T-helper 1 cell treated with Interleukin-12 subunit alpha and Interleukin-12 subunit beta and Interleukin-4 antibody, amounts not matched to agents 30 μg/mL and 1 μg/mL, for 36 hours (primary cell): ENCODE results near the gene CSRP3.

ENCODE experiments used
- H3K27ac Mint-ChIP-seq: one replicate; pipeline ENCODE4 v1.8.0; 2021; ENCODE audit warnings: mild to moderate bottlenecking, mixed read lengths
- H3K27me3 Mint-ChIP-seq: one replicate; pipeline ENCODE4 v1.8.0; 2021; ENCODE audit warnings: low read depth, mixed read lengths
- H3K36me3 Mint-ChIP-seq: one replicate; pipeline ENCODE4 v1.8.0; 2021; ENCODE audit warnings: low read depth, mixed read lengths
- H3K4me1 Mint-ChIP-seq: one replicate; pipeline ENCODE4 v1.8.0; 2021; ENCODE audit warnings: low read depth, mixed read lengths
- H3K4me3 Mint-ChIP-seq: one replicate; pipeline ENCODE4 v1.8.0; 2021; ENCODE audit warnings: mild to moderate bottlenecking, moderate library complexity, mixed read lengths
- H3K9me3 Mint-ChIP-seq: one replicate; pipeline ENCODE4 v1.8.0; 2021; ENCODE audit warnings: mixed read lengths

CSRP3 gene

DNA sequence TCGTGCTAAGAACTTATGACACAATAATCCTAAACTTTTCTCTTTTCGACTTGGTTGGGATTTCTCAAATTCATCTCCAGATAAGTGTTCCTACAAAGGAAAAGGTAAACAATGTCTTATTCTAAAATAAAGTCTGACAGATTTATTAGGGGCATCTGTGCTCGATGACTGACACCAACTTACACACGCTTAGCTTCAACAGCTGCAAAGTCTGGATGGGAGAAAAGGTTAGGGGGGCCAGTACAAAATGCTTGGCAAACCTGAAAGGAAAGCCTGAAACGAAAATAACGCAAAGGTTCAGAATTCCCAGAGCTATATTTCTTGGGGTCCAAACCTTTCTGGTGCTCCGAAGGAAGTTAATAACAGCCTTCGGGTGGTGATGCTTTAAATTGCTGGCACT is 35.6 kb upstream of the CSRP3 start:
- Mint-ChIP-seq H3K4me3 (no peak overlapping the region), H3K9me3 (no peaks in the 10 kb centered on the region), H3K4me1 (peaks cover 21% of the 10 kb centered on the region), H3K27ac (no peak overlapping the region), H3K27me3 (peaks cover 5% of the 10 kb centered on the region), H3K36me3 (peaks cover 34% of the 10 kb centered on the region)

DNA sequence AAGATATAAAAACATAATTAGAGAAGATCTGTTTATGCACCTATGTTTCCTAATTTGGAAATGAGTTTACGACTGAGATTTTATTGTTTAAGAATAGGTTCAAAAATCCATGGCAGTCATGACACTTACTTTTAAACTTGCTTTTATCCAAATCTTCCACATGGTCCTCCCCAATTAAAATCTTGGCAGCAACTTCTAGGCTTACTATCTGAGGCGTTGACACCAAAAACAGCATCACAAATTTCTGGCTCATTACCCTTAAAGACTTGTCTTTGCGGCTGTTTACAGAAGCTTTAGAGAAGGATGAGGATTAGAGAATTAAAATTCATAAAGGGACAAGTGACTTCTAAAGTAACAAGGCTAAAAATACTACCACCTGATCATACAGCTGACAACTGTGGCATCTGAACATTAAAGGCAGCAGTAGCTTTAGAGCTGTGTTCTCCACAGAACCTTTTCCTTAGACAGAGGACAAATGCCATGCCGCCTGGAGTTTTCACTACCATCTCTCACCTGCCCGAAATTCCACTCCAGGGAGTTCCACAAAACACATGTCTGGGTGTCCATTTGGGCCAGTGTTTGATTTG is 32.5 kb upstream of the CSRP3 start:
- Mint-ChIP-seq H3K27me3 (no peaks in the 10 kb centered on the region), H3K27ac (no peak overlapping the region), H3K4me1 (peaks cover 27% of the 10 kb centered on the region), H3K36me3 (peaks cover 54% of the 10 kb centered on the region), H3K4me3 (no peak overlapping the region), H3K9me3 (no peaks in the 10 kb centered on the region)

DNA sequence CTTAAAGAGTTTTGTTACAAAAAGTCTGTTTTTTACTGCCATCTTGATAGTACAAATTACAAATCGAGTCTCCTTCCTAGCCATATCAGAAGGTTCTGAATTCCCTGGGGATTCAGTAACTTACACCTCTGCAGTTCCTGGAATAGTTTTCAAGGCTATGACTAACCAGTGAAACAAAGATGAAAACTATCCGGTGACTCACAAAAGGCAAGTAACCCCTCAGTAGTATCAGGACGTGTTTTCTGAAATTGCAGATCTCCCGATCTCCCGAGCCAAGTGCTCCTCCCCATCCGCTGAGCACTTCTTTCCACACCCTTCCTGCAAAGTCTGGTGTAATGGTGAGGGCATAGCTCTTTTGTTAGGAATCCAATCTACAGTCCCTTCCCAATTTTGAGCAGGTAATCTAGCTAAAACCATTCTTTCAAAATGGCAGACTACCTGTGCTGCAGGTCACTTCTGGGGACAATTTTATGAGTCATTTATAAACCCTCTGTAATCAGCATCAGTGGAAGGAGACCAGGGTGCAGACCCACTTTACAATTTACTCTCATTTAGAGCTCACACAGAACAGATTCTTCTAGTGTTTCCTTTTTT is 31.2 kb upstream of the CSRP3 start:
- H3K9me3 Mint-ChIP-seq: no peaks in the 10 kb centered on the region
- H3K36me3 Mint-ChIP-seq: peaks cover 51% of the 10 kb centered on the region
- no peak overlapping the region for H3K4me3 Mint-ChIP-seq
- H3K27me3 Mint-ChIP-seq: no peaks in the 10 kb centered on the region
- H3K27ac Mint-ChIP-seq: no peak overlapping the region
- H3K4me1 Mint-ChIP-seq: peaks cover 16% of the 10 kb centered on the region

DNA sequence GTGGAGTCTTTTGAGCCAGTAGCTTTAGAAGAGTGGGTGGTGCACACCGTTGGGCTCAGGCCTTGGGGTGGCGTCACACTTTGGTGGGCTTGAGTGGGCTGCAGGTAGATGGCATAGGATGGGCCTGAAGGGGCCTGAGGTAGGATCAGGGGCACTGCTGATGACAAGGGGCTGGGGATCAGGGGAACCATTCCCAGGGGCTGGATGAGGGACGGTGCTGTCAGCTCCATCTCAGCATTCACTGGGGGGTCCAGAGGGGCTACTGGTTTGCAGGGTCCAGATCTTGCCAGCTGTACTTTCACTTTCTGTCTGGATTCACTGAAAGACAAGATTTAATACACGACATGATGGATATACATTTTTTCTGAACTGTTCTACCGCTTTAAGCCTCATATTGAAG is 27.9 kb upstream of the CSRP3 start:
- no peaks in the 10 kb centered on the region for H3K27me3 Mint-ChIP-seq
- peaks cover 13% of the 10 kb centered on the region for H3K4me1 Mint-ChIP-seq
- no peaks in the 10 kb centered on the region for H3K9me3 Mint-ChIP-seq
- peak overlapping the region; percentile 15 for H3K27ac Mint-ChIP-seq
- peaks cover 57% of the 10 kb centered on the region for H3K36me3 Mint-ChIP-seq
- no peak overlapping the region for H3K4me3 Mint-ChIP-seq

DNA sequence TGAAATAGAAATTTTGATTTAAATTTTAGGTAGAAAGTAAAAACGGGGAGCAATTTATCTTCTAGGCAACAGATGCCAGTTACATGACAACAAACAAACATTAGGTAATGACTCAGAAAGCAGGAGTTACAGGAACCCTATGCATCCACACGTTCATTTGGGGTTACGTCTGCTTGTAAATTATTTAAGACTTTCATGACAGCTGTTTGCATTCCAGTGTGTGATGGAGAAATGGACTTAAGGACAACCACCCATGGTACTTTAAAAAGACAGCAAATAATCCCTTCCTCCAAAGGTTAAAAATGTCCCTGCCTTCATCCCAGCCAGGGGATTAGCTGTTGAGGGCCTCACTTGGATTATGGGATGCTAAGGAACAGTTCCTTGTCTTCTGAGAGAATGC is 27.2 kb upstream of the CSRP3 start:
- peaks cover 13% of the 10 kb centered on the region for H3K4me1 Mint-ChIP-seq
- peaks cover 56% of the 10 kb centered on the region for H3K36me3 Mint-ChIP-seq
- H3K9me3 Mint-ChIP-seq: no peaks in the 10 kb centered on the region
- no peaks in the 10 kb centered on the region for H3K27me3 Mint-ChIP-seq
- no peak overlapping the region for H3K27ac Mint-ChIP-seq
- H3K4me3 Mint-ChIP-seq: no peak overlapping the region

DNA sequence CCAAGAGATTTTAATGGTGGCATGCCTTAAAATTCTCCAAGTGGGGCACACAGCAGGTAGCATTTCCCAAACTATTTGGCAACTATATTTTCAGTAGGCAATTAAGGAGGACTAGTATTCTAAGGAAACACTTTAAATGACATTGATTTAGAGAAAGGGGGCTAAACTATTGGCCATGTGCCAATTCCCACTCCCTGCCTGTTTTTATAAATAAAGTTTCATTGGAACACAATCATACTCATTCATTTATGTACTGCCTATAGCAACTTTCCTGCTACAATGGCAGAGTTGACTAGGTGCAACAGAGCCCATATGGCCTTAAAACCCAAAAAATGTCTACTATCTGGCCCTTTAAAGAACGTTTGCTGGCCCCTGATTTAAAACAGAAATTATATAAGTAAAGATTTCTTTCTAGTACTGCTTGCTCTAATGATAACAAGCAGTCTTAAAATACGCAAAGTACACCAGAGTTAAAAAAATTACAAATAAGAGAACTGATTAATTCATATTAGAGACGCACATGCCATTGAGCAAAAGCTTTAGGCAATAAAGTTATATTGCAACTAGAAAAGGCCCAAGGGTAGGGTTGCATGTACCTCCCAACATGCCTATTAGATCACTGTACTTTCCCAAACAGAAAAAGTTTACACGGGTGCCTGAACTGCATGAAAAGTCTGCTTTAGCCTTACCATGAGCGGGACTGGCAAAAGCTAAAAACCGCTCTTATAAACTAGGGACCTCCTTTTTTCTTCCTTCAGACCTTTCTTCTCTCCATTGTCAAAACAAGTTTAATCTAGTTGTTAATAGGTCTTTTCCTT is 24.8 kb upstream of the CSRP3 start:
- Mint-ChIP-seq H3K27ac (no peak overlapping the region), H3K4me1 (peaks cover 16% of the 10 kb centered on the region), H3K4me3 (no peak overlapping the region), H3K27me3 (no peaks in the 10 kb centered on the region), H3K9me3 (peaks cover 6% of the 10 kb centered on the region), H3K36me3 (peaks cover 54% of the 10 kb centered on the region)

DNA sequence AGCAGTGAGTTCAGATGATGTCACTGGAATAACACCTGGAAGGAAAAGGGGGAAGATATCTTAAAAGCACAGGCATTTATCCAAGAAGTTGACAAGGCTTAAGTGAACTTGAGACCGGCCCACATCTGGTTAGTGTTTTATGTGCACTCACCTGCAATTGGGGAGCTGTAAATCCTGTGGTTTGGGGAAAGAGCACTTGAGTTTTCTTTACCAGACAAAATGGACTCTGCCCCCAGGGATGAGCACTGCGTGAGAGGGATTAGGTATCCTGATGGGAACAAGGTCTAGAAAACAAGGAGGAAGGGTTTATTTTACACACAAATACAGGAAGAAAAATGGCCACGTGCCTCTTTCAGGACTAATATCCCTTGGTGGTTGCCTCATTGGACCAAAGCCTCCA is 23.8 kb upstream of the CSRP3 start:
- H3K27ac Mint-ChIP-seq: no peak overlapping the region
- H3K4me1 Mint-ChIP-seq: peaks cover 14% of the 10 kb centered on the region
- no peak overlapping the region for H3K4me3 Mint-ChIP-seq
- peaks cover 48% of the 10 kb centered on the region for H3K36me3 Mint-ChIP-seq
- H3K9me3 Mint-ChIP-seq: peaks cover 6% of the 10 kb centered on the region
- H3K27me3 Mint-ChIP-seq: no peaks in the 10 kb centered on the region

DNA sequence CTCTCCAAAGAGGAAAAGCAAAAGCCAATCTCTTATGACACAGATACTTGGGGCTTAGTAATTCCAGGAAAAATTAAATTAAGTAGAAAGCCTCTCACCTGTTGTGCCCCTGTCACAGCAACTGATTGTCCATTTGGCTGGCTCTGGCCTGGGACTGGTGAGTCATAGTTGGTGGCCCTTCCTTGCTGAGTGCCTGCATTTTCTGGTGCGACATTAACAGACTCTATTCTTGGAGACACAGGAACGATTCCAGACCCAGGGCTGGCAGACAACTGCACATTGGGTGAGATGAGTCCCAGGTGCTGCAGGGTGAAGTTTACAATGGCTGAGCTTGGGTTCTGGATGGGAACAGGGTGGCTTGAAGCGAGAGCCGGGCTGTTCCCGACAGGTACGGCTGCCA is 23.3 kb upstream of the CSRP3 start:
- no peaks in the 10 kb centered on the region for H3K27me3 Mint-ChIP-seq
- H3K36me3 Mint-ChIP-seq: peaks cover 44% of the 10 kb centered on the region
- no peak overlapping the region for H3K27ac Mint-ChIP-seq
- H3K4me3 Mint-ChIP-seq: no peak overlapping the region
- H3K4me1 Mint-ChIP-seq: peaks cover 10% of the 10 kb centered on the region
- H3K9me3 Mint-ChIP-seq: peaks cover 6% of the 10 kb centered on the region

DNA sequence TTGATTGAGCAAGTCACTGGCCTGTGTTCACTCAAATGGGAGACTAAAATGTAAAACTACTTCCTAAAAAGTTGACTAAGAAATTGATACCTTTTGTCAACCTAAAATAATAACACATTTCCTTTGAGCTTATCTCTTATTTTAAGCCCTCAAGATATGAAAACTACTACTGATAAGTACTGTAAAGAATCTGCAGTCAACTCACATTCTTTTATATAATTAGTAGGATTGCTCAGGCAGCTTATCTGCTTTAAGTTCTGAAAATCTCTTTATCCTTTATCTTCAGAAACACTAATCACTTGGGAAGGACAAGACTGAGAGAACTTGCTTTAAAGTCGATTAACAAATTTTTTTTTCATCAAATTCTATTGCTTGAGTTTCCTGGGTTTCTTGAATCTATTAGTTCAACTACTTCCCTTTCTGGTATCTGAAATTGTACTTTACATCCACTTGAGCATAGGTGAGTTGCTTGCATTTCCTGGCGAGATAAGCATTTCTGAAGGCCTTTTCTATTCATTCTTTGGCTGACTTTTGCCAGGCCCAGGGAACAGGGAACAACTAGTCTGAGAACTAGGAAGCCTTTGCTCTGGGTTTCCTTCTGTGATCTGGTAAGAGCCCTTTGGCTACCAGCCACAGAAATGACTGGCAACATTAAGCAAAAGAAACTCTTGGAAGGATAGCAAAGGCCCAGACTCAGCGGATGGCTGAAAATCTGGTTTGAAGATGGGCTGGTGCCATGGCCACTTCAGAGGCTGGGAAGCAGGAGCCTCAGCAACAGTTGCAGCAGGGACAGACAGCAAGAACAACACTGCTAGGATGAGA is 19.3 kb upstream of the CSRP3 start:
- no peak overlapping the region for H3K4me3 Mint-ChIP-seq
- peaks cover 3% of the 10 kb centered on the region for H3K4me1 Mint-ChIP-seq
- H3K27ac Mint-ChIP-seq: no peak overlapping the region
- H3K9me3 Mint-ChIP-seq: peaks cover 6% of the 10 kb centered on the region
- H3K36me3 Mint-ChIP-seq: peaks cover 22% of the 10 kb centered on the region
- no peaks in the 10 kb centered on the region for H3K27me3 Mint-ChIP-seq

DNA sequence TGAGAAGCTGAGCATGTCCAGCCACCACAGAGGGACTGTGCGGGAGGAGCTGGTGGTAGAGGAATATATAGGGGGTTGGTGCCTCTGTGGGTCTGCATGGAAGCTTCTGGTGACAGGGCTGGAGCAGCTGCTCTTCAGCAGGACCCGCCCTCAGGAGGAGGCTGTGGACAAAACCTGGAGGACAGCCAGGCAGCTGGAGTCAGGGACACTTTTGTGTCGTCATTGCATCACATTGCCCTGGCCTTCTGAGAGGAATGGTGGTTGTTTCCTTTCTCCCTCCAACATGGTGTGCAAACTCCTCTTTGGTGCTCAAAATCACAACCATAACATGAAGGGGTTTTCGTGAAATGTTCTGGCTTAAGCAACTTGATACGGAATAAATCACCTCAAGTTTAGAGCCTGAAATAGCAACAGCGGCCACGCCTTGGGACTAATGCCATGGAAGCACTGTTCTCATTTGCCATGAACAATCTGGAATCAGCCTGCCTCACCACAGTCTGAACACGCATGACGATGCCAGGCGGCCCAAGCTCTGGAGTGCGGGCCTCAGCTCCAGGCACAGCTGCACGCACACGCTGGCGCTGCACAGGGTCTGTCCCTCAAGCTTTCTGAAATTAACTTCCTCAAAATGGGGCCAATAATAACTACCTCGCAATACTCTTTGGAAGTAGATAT is 17.1 kb upstream of the CSRP3 start:
- no peak overlapping the region for H3K4me3 Mint-ChIP-seq
- H3K36me3 Mint-ChIP-seq: peaks cover 4% of the 10 kb centered on the region
- no peak overlapping the region for H3K27ac Mint-ChIP-seq
- H3K4me1 Mint-ChIP-seq: peaks cover 3% of the 10 kb centered on the region
- peaks cover 8% of the 10 kb centered on the region for H3K27me3 Mint-ChIP-seq
- H3K9me3 Mint-ChIP-seq: peaks cover 6% of the 10 kb centered on the region

DNA sequence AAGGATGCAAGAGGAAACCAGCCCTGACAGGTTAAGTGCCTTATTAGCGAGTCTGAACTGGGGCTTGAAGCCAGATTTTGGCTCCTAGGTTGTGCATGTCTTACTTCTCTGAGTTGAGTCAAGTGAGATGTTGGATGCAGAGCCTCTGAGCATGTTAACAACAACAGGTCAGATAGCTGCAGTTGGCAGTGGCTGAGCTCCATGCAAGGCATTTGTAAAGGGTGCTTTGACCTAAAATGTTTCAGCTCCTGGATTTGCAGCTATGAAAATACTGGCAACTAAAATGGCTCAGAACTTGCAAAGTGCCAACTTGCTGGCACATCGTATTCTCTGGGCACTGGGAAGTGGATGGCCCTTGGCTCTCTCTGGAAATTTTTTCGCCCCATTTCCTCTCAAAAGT is 16.4 kb upstream of the CSRP3 start:
- Mint-ChIP-seq H3K27me3 (peaks cover 15% of the 10 kb centered on the region), H3K4me3 (no peak overlapping the region), H3K36me3 (peaks cover 4% of the 10 kb centered on the region), H3K27ac (no peak overlapping the region), H3K9me3 (peaks cover 6% of the 10 kb centered on the region), H3K4me1 (peaks cover 3% of the 10 kb centered on the region)

DNA sequence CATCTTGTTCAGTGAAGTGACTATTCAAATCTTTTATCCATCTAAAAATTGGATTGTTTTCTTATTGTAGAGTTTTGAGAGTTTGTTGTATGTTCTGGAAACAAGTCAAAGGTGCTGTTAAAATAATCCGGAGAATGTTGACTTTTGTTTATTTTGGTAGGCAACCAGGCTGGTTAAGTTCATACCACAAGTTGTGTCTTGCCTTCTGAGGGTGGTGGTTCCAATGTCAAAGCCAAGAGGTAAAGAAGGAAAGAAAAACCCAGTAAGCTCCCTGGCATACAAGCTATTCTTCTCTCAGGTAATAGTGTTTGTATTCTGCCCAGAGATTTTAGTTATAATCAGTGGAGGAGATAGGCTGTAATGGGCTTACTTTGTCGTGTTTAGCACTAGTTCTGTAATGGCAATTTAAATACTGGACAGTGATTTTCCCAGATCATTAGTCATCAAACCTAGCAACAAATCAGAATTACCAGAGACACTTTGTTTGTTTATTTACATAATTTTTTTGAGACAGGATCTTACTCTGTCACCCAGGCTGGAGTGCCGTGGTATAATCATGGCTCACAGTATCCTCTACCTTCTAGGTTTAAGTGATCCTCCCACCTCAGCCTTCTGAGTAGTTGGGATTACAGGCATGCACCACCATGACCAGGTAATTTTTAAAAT is 15.1 kb upstream of the CSRP3 start:
- no peak overlapping the region for H3K27ac Mint-ChIP-seq
- H3K4me3 Mint-ChIP-seq: no peak overlapping the region

DNA sequence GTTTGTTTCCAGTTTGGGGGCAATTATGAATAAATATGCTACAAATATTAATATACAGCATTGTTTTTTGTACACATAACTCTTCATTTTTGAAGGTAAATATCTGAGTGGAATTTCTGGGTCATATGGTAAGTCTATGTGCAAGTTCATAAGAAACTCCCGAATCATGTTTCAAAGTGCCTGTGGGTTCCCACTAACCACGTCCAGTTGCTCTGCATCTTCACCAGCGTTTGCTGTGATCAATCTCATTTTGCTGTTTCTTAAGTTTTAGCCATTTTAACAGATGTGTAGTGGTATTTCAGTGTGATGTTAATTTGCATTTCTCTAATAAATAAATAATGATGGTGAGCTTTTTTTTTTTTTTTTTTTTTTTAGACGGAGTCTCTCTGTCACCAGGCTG is 14.2 kb upstream of the CSRP3 start:
- H3K9me3 Mint-ChIP-seq: no peaks in the 10 kb centered on the region
- H3K4me1 Mint-ChIP-seq: no peaks in the 10 kb centered on the region
- no peak overlapping the region for H3K4me3 Mint-ChIP-seq
- no peaks in the 10 kb centered on the region for H3K36me3 Mint-ChIP-seq
- H3K27me3 Mint-ChIP-seq: peaks cover 22% of the 10 kb centered on the region
- no peak overlapping the region for H3K27ac Mint-ChIP-seq

More for the DNA sequence above, 15.1 kb upstream of the CSRP3 start:
- Mint-ChIP-seq H3K9me3 (no peaks in the 10 kb centered on the region), H3K4me1 (no peaks in the 10 kb centered on the region), H3K27me3 (peaks cover 22% of the 10 kb centered on the region), H3K36me3 (no peaks in the 10 kb centered on the region)
